Lower leg skin (tissue), 4 donors: Measurements from ENCODE around the gene RAB7A. TPM values are rescaled to one million over a fixed set of nuclear protein-coding genes. Genes with fewer than 3 reads are reported as not detected.
"Not testable (repeated sequence)": the region's sequence is repeated elsewhere in the genome, so short reads cannot be mapped to it uniquely, and the experiment has no call there.

ENCODE experiments used
- DNase-seq, 2 donors: peaks; one replicate each; pipeline ENCODE4 v3.0.0-alpha.2; 2019; ENCODE audit warnings: low spot score in 2 of 2
- H3K4me3 ChIP-seq: fragments of 200-600 bp; sonication (generic); 2 replicates; pipeline ENCODE4 v1.5.1; 2017; ENCODE audit warnings: mild to moderate bottlenecking, low read depth; ENCODE audit not compliant: poor library complexity, severe bottlenecking
- POLR2A ChIP-seq, 2 donors: fragments of 450-650 bp; IDR thresholded peaks; one replicate each; pipeline ENCODE4 v1.6.1; 2016 to 2017; ENCODE audit warnings: antibody characterized with exemption in 2 of 2, mild to moderate bottlenecking in 1 of 2, moderate library complexity in 1 of 2
- WGBS, 2 donors: methylation state at CpG; one replicate each; pipeline ENCODE4 v1.1.5; 2018; 5-methylcytosine and 5-hydroxymethylcytosine counted together
- intact Hi-C: fragments of 100-400 bp; cut with DNase I; formaldehyde crosslinking; loops from one replicate; pipeline ENCODE4 v1.15.0; 2023; ENCODE audit warnings: low total_unique reads
- total RNA-seq, 4 donors: library from RNA; depleted of rRNA; stranded (reverse); fragments of >200 nt; gene quantifications; one replicate each; pipeline ENCODE4 v1.1.0, GENCODE V29; 2016
- TF ChIP-seq, protein P1 (sequence below), 3 donors: fragments of 450-650 bp; IDR thresholded peaks; one replicate each; pipeline ENCODE4 v1.5.1; 2016; ENCODE audit warnings: antibody characterized with exemption in 3 of 3, mild to moderate bottlenecking in 3 of 3, moderate library complexity in 2 of 3

The RAB7A gene
- total RNA-seq, 4 donors from 2014 or later: 82.0 to 127 (median 114) TPM

DNA sequence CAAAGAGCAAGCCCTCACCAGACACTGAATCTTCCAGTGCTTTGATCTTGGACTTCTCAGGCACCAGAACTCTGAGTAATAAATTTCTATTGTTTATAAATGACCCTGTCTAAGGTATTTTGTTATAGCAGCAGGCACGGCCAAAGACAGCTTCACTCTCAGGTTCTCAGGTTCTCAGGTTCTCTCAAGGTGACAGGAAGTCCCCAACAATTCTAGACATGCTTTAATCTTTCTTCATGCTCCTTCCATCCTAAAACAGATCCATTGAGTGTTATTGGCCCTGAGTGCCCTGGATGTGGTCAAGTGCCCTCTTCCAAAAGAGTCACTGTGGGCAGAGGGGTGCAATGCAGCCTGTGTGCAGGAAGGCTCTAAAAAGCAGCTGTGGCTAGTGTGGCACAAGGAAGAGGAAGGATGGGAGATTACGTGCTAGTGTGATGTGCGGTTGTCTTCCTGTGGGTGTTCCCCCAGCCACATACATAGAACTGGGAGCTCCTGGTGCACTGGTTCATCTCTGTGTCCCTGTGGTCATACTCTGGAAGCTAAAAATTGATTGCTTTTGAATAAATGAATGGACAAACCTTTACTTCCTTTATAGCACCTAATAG lies 11.0 kb upstream of the RAB7A start:
- TF ChIP-seq, protein P1, sequence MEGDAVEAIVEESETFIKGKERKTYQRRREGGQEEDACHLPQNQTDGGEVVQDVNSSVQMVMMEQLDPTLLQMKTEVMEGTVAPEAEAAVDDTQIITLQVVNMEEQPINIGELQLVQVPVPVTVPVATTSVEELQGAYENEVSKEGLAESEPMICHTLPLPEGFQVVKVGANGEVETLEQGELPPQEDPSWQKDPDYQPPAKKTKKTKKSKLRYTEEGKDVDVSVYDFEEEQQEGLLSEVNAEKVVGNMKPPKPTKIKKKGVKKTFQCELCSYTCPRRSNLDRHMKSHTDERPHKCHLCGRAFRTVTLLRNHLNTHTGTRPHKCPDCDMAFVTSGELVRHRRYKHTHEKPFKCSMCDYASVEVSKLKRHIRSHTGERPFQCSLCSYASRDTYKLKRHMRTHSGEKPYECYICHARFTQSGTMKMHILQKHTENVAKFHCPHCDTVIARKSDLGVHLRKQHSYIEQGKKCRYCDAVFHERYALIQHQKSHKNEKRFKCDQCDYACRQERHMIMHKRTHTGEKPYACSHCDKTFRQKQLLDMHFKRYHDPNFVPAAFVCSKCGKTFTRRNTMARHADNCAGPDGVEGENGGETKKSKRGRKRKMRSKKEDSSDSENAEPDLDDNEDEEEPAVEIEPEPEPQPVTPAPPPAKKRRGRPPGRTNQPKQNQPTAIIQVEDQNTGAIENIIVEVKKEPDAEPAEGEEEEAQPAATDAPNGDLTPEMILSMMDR (IDR thresholded peaks at IDR 0.05): no peak
- no peak for TF ChIP-seq POLR2A (IDR thresholded peaks at IDR 0.05)
- intact Hi-C loops: no loop called here
- no peak for DNase-seq
- WGBS, 2 donors: 84 to 87% methylated on average over 3 of the region's 3 CpGs
- H3K4me3 ChIP-seq: no peak overlapping the region

DNA sequence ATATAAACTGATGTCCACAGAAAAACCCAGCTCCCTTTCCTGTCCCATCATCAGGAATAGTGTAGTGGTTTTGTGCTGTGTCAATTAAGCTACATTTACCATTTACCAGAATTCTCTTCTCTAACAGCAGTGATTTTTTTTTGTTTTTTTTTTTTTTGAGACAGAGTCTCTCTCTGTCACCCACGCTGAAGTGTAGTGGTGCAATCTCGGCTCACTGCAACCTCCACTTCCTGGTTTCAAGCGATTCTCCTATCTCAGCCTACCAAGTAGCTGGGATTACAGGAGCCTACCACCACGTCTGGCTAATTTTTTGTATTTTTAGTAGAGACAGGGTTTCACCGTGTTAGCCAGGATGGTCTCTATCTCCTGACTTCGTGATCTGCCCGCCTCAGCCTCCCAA lies 7.1 kb upstream of the RAB7A start:
- 69 to 78% methylated on average over 7 of the region's 7 CpGs for WGBS, 2 donors
- H3K4me3 ChIP-seq, intact Hi-C loops, DNase-seq: not testable (repeated sequence)

DNA sequence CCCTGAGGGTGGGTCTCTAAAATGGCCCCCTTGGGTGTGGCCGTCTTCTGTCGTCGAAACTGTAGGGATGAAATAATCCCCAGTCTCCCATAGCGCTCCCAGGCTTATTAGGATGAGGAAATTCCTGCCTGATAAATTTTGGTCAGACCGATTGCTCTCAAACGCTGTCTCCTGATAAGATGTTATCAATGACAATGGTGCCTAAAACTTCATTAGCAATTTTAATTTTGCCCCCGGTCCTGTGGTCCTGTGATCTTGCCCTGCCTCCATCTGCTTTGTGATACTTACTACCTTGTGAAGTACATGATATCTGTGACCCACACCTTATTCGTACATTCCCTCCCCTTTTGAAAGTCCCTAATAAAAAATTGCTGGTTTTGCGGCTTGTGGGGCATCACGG lies 5.1 kb upstream of the RAB7A start:
- intact Hi-C loops: no loop called here
- no peak for DNase-seq
- H3K4me3 ChIP-seq: no peak overlapping the region
- no peak for TF ChIP-seq POLR2A (IDR thresholded peaks at IDR 0.05)
- TF ChIP-seq, protein P1 (IDR thresholded peaks at IDR 0.05): no peak
- 43 to 45% methylated on average over 10 of the region's 10 CpGs for WGBS, 2 donors

DNA sequence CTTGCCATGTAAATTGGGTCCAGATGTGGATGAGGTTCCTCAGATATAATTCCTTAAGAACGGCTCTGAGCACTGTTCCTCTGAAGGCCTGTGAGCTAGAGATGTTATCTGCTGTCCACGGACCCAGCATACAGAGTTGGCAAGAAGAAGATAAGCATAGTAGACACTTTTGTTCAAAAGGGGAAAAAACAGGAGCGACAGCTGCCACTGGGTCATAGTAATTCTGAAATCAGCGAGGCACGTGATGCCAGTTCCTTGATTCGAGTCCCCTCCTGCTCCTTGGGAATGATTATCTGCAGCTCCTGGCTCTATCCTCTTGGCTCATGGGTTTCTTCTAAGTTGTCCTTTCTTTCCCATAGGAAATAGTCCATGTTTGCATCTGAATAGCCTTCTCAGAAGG lies 2.5 kb upstream of the RAB7A start:
- H3K4me3 ChIP-seq: no peak overlapping the region
- DNase-seq: no peak
- WGBS, 2 donors: 85 to 86% methylated on average over 6 of the region's 6 CpGs
- intact Hi-C loops: no loop called here
- TF ChIP-seq, protein P1 (IDR thresholded peaks at IDR 0.05): no peak
- TF ChIP-seq POLR2A (IDR thresholded peaks at IDR 0.05): no peak

DNA sequence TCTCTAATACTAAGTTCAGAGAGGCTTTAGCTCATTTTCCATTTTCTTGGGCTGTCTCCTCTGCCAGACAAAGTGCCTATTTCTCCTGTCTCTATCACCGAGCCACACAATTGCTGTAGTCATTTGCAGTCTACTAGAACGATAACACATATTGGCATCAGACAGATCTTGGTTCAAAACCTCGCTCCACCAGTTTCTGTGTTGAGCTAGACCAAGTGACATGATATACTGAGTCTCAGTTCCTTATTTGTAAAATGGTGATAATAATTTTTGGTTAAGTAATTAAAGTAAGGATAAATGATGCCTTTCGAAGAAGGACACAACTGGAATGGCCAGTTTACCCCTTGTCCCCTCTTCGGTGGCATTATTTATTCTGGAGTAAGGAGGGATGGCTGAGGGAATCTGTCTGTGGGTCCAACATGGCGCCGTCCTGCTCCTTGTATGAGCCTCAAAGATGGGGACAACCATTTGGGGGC lies 398 bp upstream of the RAB7A start:
- TF ChIP-seq, protein P1 (IDR thresholded peaks at IDR 0.05): no peak
- no peak for TF ChIP-seq POLR2A (IDR thresholded peaks at IDR 0.05)
- 50 to 52% methylated on average over 7 of the region's 7 CpGs for WGBS, 2 donors
- no peak for DNase-seq
- no peak overlapping the region for H3K4me3 ChIP-seq
- intact Hi-C loops: no loop called here

DNA sequence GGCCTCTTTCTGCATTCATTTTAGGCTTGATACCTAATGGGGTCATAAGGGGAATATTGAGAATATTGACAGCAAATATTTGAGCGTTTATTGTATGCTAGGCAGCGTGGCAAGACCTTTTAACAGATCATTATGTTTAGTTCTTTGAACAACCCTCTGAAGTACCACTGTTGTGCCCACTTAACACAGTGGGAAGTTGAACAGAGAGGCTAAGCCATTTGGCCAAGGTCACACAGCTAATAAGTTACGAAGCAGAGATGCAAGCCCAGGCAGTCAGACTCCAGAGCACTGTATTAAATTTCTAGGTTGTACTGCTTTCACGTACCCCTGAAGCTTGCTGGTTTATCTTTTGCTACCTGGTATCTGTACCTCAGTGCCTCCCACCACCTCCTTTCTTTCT lies 1.1 kb downstream of the RAB7A start:
- DNase-seq: no peak
- TF ChIP-seq, protein P1 (IDR thresholded peaks at IDR 0.05): no peak
- no peak for TF ChIP-seq POLR2A (IDR thresholded peaks at IDR 0.05)
- H3K4me3 ChIP-seq: peak overlapping the region; percentile 100
- WGBS, 2 donors: 8 to 16% methylated on average over 4 of the region's 4 CpGs
- intact Hi-C loops: no loop called here
